Eye (tissue), 1 donor: ENCODE measurements around the gene EIF4G2.

ENCODE experiments used
- DNase-seq: peaks from one replicate; pipeline ENCODE4 v3.0.0-alpha.2; 2015

EIF4G2 gene

GRCh38 chr11:10807493-10808234 lies 1.1 kb downstream of the EIF4G2 start:
- DNase-seq, result peak; percentile 79

- DNase-seq, result no peak
Measured at GRCh38 chr11:10806206-10806605, 2.5 kb downstream of the EIF4G2 start.

GRCh38 chr11:10805741-10806140 lies 3.0 kb downstream of the EIF4G2 start:
- no peak for DNase-seq

GRCh38 chr11:10803676-10804075 lies 5.0 kb downstream of the EIF4G2 start:
- no peak for DNase-seq

- no peak for DNase-seq
Measured at GRCh38 chr11:10800292-10800691, 8.4 kb downstream of the EIF4G2 start.

GRCh38 chr11:10798330-10798928 lies 10.3 kb downstream of the EIF4G2 start:
- DNase-seq, result no peak

GRCh38 chr11:10797531-10797930 lies 11.2 kb downstream of the EIF4G2 start:
- DNase-seq, result no peak

- no peak for DNase-seq
Measured at GRCh38 chr11:10797001-10797400, 11.7 kb downstream of the EIF4G2 start.

GRCh38 chr11:10796191-10796590 lies 12.5 kb downstream of the EIF4G2 start:
- DNase-seq, result no peak

GRCh38 chr11:10793470-10794255 lies 15.1 kb downstream of the EIF4G2 start:
- no peak for DNase-seq

GRCh38 chr11:10792385-10793068 lies 16.2 kb downstream of the EIF4G2 start:
- DNase-seq, result peak; percentile 88

- no peak for DNase-seq
Measured at GRCh38 chr11:10786451-10786850, 22.3 kb downstream of the EIF4G2 start.

GRCh38 chr11:10785146-10785474 lies 23.6 kb downstream of the EIF4G2 start:
- DNase-seq, result peak; percentile 38

GRCh38 chr11:10784232-10785145 lies 24.2 kb downstream of the EIF4G2 start:
- peak; percentile 61 for DNase-seq

- no peak for DNase-seq
Measured at GRCh38 chr11:10780040-10780439, 28.7 kb downstream of the EIF4G2 start.

GRCh38 chr11:10779086-10779485 lies 29.6 kb downstream of the EIF4G2 start:
- no peak for DNase-seq

- peak; percentile 74 for DNase-seq
Measured at GRCh38 chr11:10778217-10778970, 30.3 kb downstream of the EIF4G2 start.

GRCh38 chr11:10777806-10778205 lies 30.9 kb downstream of the EIF4G2 start:
- DNase-seq, result no peak

- no peak for DNase-seq
Measured at GRCh38 chr11:10777393-10777793, 31.3 kb downstream of the EIF4G2 start.

- no peak for DNase-seq
Measured at GRCh38 chr11:10774811-10775210, 33.9 kb downstream of the EIF4G2 start.

- DNase-seq, result no peak
Measured at GRCh38 chr11:10771457-10771856, 37.3 kb downstream of the EIF4G2 start.
